Left kidney (tissue), 8 donors: Measurements from ENCODE around the gene FSTL1. TPM values are rescaled to one million over a fixed set of nuclear protein-coding genes. Genes with fewer than 3 reads are reported as not detected.

Experiments
- DNase-seq: peaks from one replicate; pipeline ENCODE4 v3.0.0-alpha.2; 2013
- long read RNA-seq, 8 donors: transcript quantifications; one replicate each; lab custom pipeline, GENCODE V29; 2026
- polyA plus RNA-seq: library from polyadenylated mRNA; unstranded; fragments of 120-200 nt; gene quantifications from one replicate; pipeline ENCODE4 v1.2.1, GENCODE V29; 2013; ENCODE audit not compliant: insufficient read length

The FSTL1 gene
- 519 TPM for polyA plus RNA-seq
- long read RNA-seq, donor 1, full-length matches to known transcripts: 136 of 190 reads
- long read RNA-seq, donor 1, partial matches to known transcripts: 44 of 190 reads
- long read RNA-seq, donor 1, other reads (novel, unspliced or antisense): 10 of 190 reads
- long read RNA-seq, donor 2, full-length matches to known transcripts: 113 of 147 reads
- long read RNA-seq, donor 2, partial matches to known transcripts: 10 of 147 reads
- long read RNA-seq, donor 2, other reads (novel, unspliced or antisense): 24 of 147 reads
- long read RNA-seq, donor 3, full-length matches to known transcripts: 97 of 114 reads
- long read RNA-seq, donor 3, partial matches to known transcripts: 10 of 114 reads
- long read RNA-seq, donor 3, other reads (novel, unspliced or antisense): 7 of 114 reads
- long read RNA-seq, donor 4, full-length matches to known transcripts: 7 of 7 reads
- long read RNA-seq, donor 4, partial matches to known transcripts: 0 of 7 reads
- long read RNA-seq, donor 4, other reads (novel, unspliced or antisense): 0 of 7 reads
- long read RNA-seq, donor 5, full-length matches to known transcripts: 111 of 154 reads
- long read RNA-seq, donor 5, partial matches to known transcripts: 24 of 154 reads
- long read RNA-seq, donor 5, other reads (novel, unspliced or antisense): 19 of 154 reads
- long read RNA-seq, donor 6, full-length matches to known transcripts: 126 of 198 reads
- long read RNA-seq, donor 6, partial matches to known transcripts: 51 of 198 reads
- long read RNA-seq, donor 6, other reads (novel, unspliced or antisense): 21 of 198 reads
- long read RNA-seq, donor 7, full-length matches to known transcripts: 131 of 178 reads
- long read RNA-seq, donor 7, partial matches to known transcripts: 23 of 178 reads
- long read RNA-seq, donor 7, other reads (novel, unspliced or antisense): 24 of 178 reads
- long read RNA-seq, donor 8, full-length matches to known transcripts: 49 of 54 reads
- long read RNA-seq, donor 8, partial matches to known transcripts: 5 of 54 reads
- long read RNA-seq, donor 8, other reads (novel, unspliced or antisense): 0 of 54 reads

GRCh38 chr3:120450600-120451271, at the start of gene FSTL1:
FSTL1 (minus strand) TSS chr3:120450992; CDS start chr3:120450746, 246 bp downstream.
- peak; percentile 77 for DNase-seq

GRCh38 chr3:120498556-120499346, 48.0 kb upstream of the FSTL1 start:
- peak; percentile 72 for DNase-seq

GRCh38 chr3:120497818-120498217, 47.0 kb upstream of the FSTL1 start:
- DNase-seq: no peak

DNA sequence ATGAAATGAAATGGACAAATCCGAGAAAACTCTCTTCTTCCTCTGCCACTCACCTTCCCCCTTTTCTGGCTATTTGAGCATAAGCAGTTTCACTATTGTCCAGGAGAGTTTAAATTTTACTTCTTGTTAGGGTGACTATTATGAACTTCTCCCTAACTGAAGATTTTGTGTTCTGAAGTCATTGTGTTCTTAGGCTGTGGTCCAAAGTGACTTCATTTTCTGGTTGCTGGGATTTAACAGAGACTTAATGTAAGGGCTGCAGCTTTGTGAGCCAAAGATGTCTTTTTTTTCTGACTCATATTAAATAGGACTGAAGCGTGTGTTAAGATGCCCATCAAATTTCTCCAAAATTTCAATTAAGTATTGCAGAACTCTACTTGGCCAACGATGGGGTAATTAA, 46.5 kb upstream of the FSTL1 start:
- DNase-seq: peak; percentile 83

- no peak for DNase-seq
These were observed 45.6 kb upstream of the FSTL1 start for GRCh38 chr3:120496278-120497002.

DNA sequence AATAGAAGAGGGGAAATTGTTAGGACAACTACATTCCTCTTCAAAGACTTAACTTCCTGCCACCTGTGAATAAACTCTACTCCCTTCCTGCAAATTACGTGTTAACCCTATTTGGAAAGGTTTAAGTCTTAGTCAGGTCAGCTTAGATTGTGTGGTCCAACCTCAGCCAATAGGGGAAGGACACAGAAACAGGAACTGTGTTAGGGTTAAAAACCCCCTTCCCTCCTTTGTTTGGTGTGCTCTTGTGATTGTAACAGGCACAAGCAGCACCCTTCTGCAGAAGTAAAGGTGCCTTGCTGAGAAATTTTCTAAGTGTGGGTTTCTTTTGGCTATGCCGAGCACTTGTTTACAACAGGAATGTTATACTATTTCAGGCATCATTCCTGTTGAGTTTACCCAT, 45.0 kb upstream of the FSTL1 start:
- DNase-seq: no peak

GRCh38 chr3:120492103-120492502, 41.3 kb upstream of the FSTL1 start:
- DNase-seq: no peak

DNA sequence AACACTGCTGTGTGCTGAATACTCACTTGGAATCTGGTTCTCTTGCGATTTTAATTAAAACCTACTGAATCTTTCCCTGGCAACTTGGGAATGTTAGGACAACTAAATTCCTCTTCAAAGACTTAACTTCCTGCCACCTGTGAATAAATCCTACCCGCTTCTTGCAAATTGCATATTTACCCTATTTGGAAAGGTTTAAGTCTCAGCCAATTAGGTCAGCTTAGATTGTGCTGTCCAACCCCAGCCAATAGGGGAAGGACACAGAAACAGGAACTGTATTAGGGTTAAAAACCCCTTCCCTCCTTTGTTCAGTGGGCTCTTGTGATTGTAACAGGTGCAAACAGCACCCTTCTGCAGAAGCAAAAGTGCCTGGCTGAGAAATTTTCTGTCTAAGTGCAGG, 38.6 kb upstream of the FSTL1 start:
- DNase-seq: no peak

DNA sequence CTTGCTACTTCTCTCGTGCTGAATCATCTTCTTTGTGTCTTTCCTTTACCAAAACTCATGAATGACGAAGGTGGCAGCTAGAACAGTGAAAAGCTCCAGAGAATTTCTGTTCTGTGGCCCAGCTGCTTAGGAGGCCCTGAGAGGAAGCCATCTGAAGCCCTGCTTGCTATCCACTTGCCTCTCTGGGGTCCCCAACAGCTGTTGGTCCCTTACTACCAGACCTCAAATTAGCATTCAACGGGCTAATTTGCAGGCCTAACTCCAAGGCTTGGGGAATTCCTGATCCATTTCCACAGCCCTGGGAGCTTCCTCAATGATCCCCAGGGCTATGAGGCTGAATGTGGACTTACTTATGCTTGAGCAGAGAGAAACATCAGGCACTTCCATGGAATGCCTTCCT, 37.5 kb upstream of the FSTL1 start:
- DNase-seq: no peak

DNA sequence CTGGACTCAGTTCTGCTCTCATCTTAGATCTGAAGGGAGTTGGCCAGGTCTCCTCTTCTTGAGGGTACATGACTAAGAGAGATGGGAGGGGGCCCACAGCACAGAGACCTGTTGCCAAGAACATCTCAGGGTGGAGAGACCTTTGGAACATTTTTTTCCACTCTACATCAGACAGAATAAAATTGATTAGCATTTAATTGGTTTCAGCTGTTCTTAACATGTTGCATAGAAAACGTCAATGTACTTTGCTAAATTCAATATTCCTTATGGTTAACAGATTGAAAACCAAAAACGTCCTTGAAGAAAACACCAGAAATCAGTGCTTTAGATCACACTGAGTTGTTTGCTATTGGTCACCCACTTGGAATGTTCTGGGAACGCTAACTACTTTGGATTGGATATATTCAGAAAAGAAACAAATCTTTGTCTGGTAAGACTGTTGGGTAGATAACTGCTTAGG, 36.4 kb upstream of the FSTL1 start:
- no peak for DNase-seq

DNA sequence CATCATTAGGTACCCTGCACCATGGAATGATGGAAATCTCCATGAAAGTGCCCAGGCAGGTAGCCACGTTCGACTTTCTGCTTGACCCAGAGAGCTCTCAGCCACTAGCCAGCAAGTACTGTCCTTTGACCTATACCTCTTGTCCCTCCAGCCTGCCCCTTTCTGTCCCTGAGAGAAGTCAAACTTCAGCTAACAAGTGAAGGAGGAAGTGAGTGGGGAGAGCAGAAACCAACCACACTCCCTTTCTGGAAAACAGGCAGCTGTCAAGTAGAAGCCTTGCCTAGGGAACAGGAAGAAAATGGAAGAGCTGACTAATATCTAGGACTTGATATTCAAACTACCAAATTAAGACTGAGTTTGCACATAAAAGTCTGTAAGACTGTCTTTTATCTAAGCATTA, 30.3 kb upstream of the FSTL1 start:
- DNase-seq: no peak

DNA sequence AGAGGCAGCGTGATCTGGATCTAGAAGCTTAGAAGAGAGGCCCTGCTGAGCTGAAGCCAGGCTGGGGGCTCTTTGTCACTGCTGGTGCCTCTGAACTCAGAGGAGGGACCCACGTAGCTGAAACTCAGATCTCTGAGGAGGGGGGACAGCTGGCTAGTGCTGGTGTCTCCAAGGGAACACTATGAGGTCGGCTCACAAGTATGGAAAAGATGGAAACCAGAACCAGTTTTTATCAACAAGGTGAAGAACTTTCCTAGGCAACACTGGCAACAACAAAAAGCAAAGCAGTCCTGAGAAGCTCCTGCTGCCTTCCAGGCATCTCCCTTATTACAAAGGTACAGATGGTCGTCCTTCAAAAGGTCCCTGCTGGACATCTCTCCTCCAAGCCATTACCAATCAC, 27.0 kb upstream of the FSTL1 start:
- DNase-seq: no peak

GRCh38 chr3:120475722-120476377, 25.1 kb upstream of the FSTL1 start:
- no peak for DNase-seq

DNA sequence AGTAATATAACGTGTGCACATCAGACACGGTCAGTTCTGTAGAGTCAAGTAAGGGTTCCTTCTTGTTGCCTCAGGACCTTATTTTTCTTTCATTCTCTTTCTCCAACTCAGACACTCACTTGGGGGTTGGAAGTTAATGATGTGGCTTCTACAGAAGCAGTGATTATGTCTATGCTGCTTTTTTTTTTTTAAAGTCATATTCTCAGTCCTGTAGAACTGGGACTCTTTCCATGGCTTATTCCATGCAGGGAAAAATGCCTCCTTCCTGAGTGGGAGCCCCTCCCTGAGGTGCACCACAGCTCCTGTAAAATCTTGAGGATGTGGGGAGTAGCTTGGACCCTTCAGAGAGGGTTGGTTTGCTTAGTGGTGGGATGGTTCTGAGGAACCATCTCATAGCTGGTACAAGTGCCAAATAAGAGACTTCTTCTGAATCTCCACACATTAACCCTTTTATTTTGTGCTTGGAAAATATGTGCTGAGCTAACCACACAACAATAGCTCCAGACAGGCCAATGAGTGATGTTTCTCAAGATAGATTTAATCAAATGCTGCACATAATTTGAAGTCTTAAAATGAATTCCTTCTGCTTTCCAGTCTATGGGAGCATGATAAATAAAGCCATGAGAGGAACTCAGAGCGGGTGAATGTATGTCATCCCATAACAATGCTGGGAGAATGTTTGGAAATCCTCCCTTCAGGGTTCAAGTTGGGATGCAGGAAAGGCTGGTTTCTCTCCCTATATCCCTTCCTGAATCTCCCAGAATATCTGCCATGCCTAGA, 23.3 kb upstream of the FSTL1 start:
- no peak for DNase-seq

DNA sequence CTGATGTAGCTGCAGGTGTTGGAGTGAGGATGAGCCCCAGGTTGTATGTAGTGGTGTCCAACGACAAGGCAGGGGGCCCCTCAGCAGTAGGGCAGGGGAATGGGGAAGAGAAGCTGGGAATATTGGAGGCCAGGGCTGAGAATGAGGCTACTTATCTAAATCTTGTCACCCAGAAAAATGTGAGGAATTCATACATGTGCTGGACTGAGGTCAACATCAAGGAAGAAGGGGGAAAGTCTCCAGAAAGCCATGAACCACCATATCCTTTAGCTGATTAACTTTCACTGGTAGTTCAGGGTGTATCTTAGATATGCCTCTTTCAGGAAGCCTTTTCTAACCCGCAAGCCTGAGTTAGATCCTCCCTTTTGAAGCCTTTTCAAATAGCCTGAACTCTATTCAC, 22.6 kb upstream of the FSTL1 start:
- DNase-seq: no peak

DNA sequence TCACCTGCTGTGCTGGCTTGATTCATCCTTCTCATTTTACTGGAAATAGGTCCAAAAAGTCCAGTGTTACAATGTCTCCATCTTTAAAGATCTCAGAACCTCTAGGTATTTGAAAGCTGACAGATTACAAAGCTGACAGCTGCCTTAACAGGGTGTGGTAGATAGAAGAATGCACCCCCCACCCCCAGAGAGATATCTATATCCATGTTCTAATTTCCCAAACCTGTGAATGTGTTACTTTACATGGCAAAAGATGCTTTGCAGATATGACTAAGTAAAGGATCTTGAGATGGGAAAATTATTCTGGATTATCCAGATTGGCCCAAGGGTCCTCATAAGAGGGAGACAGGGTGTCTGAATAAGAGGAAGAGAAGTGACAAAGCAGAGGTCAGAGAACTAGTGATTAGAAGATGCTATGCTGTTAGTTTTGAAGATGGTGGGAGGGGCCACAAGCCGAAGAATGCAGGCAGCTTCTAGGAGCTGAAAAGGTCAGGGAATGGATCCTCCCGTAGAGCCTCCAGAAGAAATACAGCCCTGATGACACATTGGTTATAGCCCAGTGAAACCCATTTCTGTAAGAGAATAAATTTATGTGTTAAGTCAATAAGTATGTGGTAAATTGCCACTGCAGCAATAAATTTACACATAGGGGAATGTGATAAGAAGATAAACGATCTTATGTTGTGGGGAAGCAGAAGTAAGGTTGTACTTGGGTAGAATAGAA, 21.5 kb upstream of the FSTL1 start:
- DNase-seq: no peak

GRCh38 chr3:120471643-120472042, 20.9 kb upstream of the FSTL1 start:
- no peak for DNase-seq

GRCh38 chr3:120470870-120471269, 20.1 kb upstream of the FSTL1 start:
- no peak for DNase-seq
